H1 (cell line): Measurements from ENCODE around the gene HBS1L. TPM values are rescaled to one million over a fixed set of nuclear protein-coding genes. Genes with fewer than 3 reads are reported as not detected.

Experiments used
- CTCF ChIA-PET: fragments of 300-600 bp; sonication (Branson Sonifier 250); formaldehyde crosslinking; loops from one replicate; lab custom pipeline; 2021; ENCODE audit not compliant: partially characterized antibody; lab: Charles Lee
- POLR2A ChIA-PET: fragments of 300-600 bp; sonication (Branson Sonifier 250); formaldehyde crosslinking; loops from one replicate; lab custom pipeline; 2021; ENCODE audit warnings: inconsistent platforms; ENCODE audit not compliant: partially characterized antibody; lab: Charles Lee
- DNase-seq, 2 experiments: peaks; one replicate each; pipeline versions ENCODE4 v3.0.0 to v3.0.0-alpha.2; 2010 to 2022; ENCODE audit warnings: low spot score in 2 of 2, low read depth in 1 of 2, mixed read lengths in 1 of 2
- FAIRE-seq: peaks from 2 replicates; lab custom pipeline; 2011; peaks lifted over from hg19 to GRCh38; lab: Jason Lieb, UNC
- H2AFZ ChIP-seq: 2 replicates; pipeline ENCODE4 v1.8.1; 2012; ENCODE audit warnings: low read length, inconsistent platforms
- H2AK5ac ChIP-seq: 2 replicates; pipeline ENCODE4 v1.6.1; 2013; ENCODE audit warnings: low read depth, low read length
- H2BK120ac ChIP-seq: replicated peaks from 2 replicates; pipeline ENCODE3; 2013; ENCODE audit warnings: low read depth, low read length, inconsistent platforms
- H2BK12ac ChIP-seq: 2 replicates; pipeline ENCODE4 v1.6.1; 2013; ENCODE audit warnings: low read depth, low read length
- H2BK15ac ChIP-seq: 2 replicates; pipeline ENCODE4 v1.6.1; 2013; ENCODE audit warnings: low read length
- H2BK20ac ChIP-seq: 2 replicates; pipeline ENCODE4 v1.6.1; 2013; ENCODE audit warnings: low read length
- H2BK5ac ChIP-seq: 2 replicates; pipeline ENCODE4 v1.6.1; 2013; ENCODE audit warnings: low read depth, low read length
- H3K14ac ChIP-seq: 2 replicates; pipeline ENCODE4 v1.6.1; 2013; ENCODE audit warnings: inconsistent platforms; ENCODE audit not compliant: insufficient read length
- H3K18ac ChIP-seq: 2 replicates; pipeline ENCODE4 v1.6.1; 2013; ENCODE audit warnings: low read length; ENCODE audit errors: extremely low read depth
- H3K23ac ChIP-seq: 2 replicates; pipeline ENCODE4 v1.6.1; 2013; ENCODE audit warnings: inconsistent platforms; ENCODE audit not compliant: insufficient read length
- H3K23me2 ChIP-seq: 2 replicates; pipeline ENCODE4 v1.6.1; 2013; ENCODE audit warnings: low read depth, low read length
- H3K27ac ChIP-seq: 2 replicates; pipeline ENCODE4 v1.6.1; 2011; ENCODE audit warnings: low read depth, low read length, inconsistent platforms
- H3K27me3 ChIP-seq, 4 experiments: replicated peaks in 1 of 4; 1 replicate in 1 of 4; 2 replicates in 3 of 4; pipeline versions ENCODE4 v1.6.1 to v1.8.1; 2011 to 2013; ENCODE audit warnings: low read length in 3 of 4, mild to moderate bottlenecking in 3 of 4, inconsistent platforms in 2 of 4, mixed read lengths in 2 of 4, moderate library complexity in 1 of 4; ENCODE audit not compliant: control insufficient read depth in 3 of 4, insufficient read depth in 3 of 4; ENCODE audit errors: extremely low read depth in 1 of 4
- H3K36me3 ChIP-seq, 4 experiments: 2 replicates each; pipeline versions ENCODE4 v1.6.1 to v1.8.1; 2011 to 2013; ENCODE audit warnings: mild to moderate bottlenecking in 4 of 4, low read length in 3 of 4, moderate library complexity in 2 of 4, control low read depth in 1 of 4, inconsistent platforms in 1 of 4; ENCODE audit not compliant: insufficient read depth in 4 of 4, control insufficient read depth in 2 of 4
- H3K4ac ChIP-seq: replicated peaks from 2 replicates; pipeline ENCODE3; 2013; ENCODE audit warnings: low read length, low read depth, mixed read lengths, inconsistent platforms; ENCODE audit not compliant: insufficient read length
- H3K4me1 ChIP-seq, 4 experiments: replicated peaks in 1 of 4; 1 replicate in 1 of 4; 2 replicates in 3 of 4; pipeline versions ENCODE4 v1.6.1 to v1.8.1; 2011 to 2013; ENCODE audit warnings: low read length in 3 of 4, inconsistent platforms in 2 of 4, mixed read lengths in 1 of 4; ENCODE audit not compliant: insufficient read depth in 4 of 4, control insufficient read depth in 3 of 4
- H3K4me2 ChIP-seq, 2 experiments: 2 replicates each; pipeline versions ENCODE4 v1.6.1 to v1.8.1; 2011 to 2013; ENCODE audit warnings: low read depth in 2 of 2, low read length in 2 of 2, control low read depth in 1 of 2, inconsistent platforms in 1 of 2, mild to moderate bottlenecking in 1 of 2; ENCODE audit not compliant: insufficient read depth in 1 of 2
- H3K4me3 ChIP-seq, 4 experiments: fragments of 200-600, 300-600 bp in 1 of 4; sonication (generic), shearing (Covaris generic), sonication (Bioruptor Twin) in 1 of 4; 2 replicates each; pipeline versions ENCODE4 v1.5.1 to v1.8.1; 2011 to 2016; ENCODE audit warnings: low read length in 4 of 4, low read depth in 3 of 4, control low read depth in 2 of 4, inconsistent platforms in 2 of 4, mild to moderate bottlenecking in 2 of 4, mixed read lengths in 1 of 4, moderate library complexity in 1 of 4; ENCODE audit not compliant: insufficient read depth in 2 of 4; ENCODE audit errors: extremely low read depth in 1 of 4
- H3K56ac ChIP-seq: replicated peaks from 2 replicates; pipeline ENCODE3; 2013; ENCODE audit warnings: low read depth, mild to moderate bottlenecking, mixed read lengths, low read length, inconsistent platforms; ENCODE audit not compliant: insufficient read length
- H3K79me1 ChIP-seq: 2 replicates; pipeline ENCODE4 v1.6.1; 2013; ENCODE audit warnings: low read depth, low read length, control low read depth
- H3K79me2 ChIP-seq, 2 experiments: 2 replicates each; pipeline versions ENCODE4 v1.6.1 to v1.8.1; 2012 to 2013; ENCODE audit warnings: low read length in 2 of 2, mild to moderate bottlenecking in 2 of 2, inconsistent platforms in 1 of 2; ENCODE audit not compliant: insufficient read depth in 2 of 2, control insufficient read depth in 1 of 2
- H3K9ac ChIP-seq, 4 experiments: replicated peaks in 1 of 4; 1 replicate in 1 of 4; 2 replicates in 3 of 4; pipeline versions ENCODE4 v1.6.1 to v1.8.1; 2011 to 2013; ENCODE audit warnings: low read depth in 3 of 4, low read length in 3 of 4, control low read depth in 2 of 4, mild to moderate bottlenecking in 2 of 4, moderate library complexity in 2 of 4, inconsistent platforms in 1 of 4; ENCODE audit errors: extremely low read depth in 1 of 4
- H3K9me3 ChIP-seq, 2 experiments: 2 replicates each; pipeline versions ENCODE4 v1.6.1 to v1.8.1; 2012 to 2013; ENCODE audit warnings: mild to moderate bottlenecking in 2 of 2, moderate library complexity in 2 of 2, control low read depth in 1 of 2, inconsistent platforms in 1 of 2, low read depth in 1 of 2, low read length in 1 of 2, mixed read lengths in 1 of 2; ENCODE audit not compliant: insufficient read depth in 2 of 2
- H4K20me1 ChIP-seq, 2 experiments: replicated peaks in 1 of 2; 2 replicates each; pipeline versions ENCODE3 to v1.8.1; 2011 to 2013; ENCODE audit warnings: inconsistent platforms in 2 of 2, low read length in 2 of 2, mild to moderate bottlenecking in 1 of 2; ENCODE audit not compliant: insufficient read depth in 2 of 2, control insufficient read depth in 1 of 2
- H4K5ac ChIP-seq: 2 replicates; pipeline ENCODE4 v1.6.1; 2013; ENCODE audit warnings: low read length, low read depth, mixed read lengths, inconsistent platforms; ENCODE audit not compliant: insufficient read length
- H4K8ac ChIP-seq: 2 replicates; pipeline ENCODE4 v1.8.0; 2013; ENCODE audit warnings: mild to moderate bottlenecking, moderate library complexity, low read length, inconsistent platforms; ENCODE audit not compliant: insufficient read depth; ENCODE audit errors: extremely low read depth
- H4K91ac ChIP-seq: replicated peaks from 2 replicates; pipeline ENCODE3; 2013; ENCODE audit warnings: low read length, mixed read lengths, inconsistent platforms; ENCODE audit not compliant: insufficient read length
- CBX5 ChIP-seq: fragments of 300-800, 300-1000 bp; sonication (generic); IDR thresholded peaks from 2 replicates; pipeline ENCODE4 v1.7.1; 2016; ENCODE audit warnings: antibody characterized with exemption, low read length, low read depth
- MAFK ChIP-seq: IDR thresholded peaks from 2 replicates; pipeline ENCODE4 v1.6.1; 2012; ENCODE audit warnings: low read depth, mild to moderate bottlenecking, improper control_type of control experiment, low read length
- RFX5 ChIP-seq: IDR thresholded peaks from 2 replicates; pipeline ENCODE4 v1.6.1; 2011; ENCODE audit warnings: low read depth, low read length, improper control_type of control experiment, borderline replicate concordance
- SIN3A ChIP-seq, 2 experiments: IDR thresholded peaks in 1 of 2; conservative IDR thresholded peaks in 1 of 2; 2 replicates each; pipeline ENCODE4 v1.6.1; 2011 to 2012; ENCODE audit warnings: low read length in 2 of 2, improper control_type of control experiment in 1 of 2, low read depth in 1 of 2, mild to moderate bottlenecking in 1 of 2
- polyA plus RNA-seq, 7 experiments: library from polyadenylated mRNA; depleted of rRNA in 3 of 7; stranded (reverse) in 5 of 7; unstranded in 2 of 7; fragments of >200 nt in 5 of 7; fragments of 200-250 nt in 2 of 7; gene quantifications; 1 replicate in 5 of 7; 2 replicates in 1 of 7; 4 replicates in 1 of 7; pipeline versions ENCODE4 v1.2.1 to v1.2.3, GENCODE V29; 2011 to 2013; ENCODE audit warnings: missing spikeins in 2 of 7, mixed read lengths in 2 of 7
- total RNA-seq: library from RNA; stranded (reverse); fragmentation: NEBNext Ultra II Directional; extraction: Animal tissue kit (Norgen Biotek cat#: 25700); gene quantifications from 2 replicates; pipeline ENCODE4 v1.2.1, GENCODE V29; 2021

HBS1L gene
- total and polyA plus RNA-seq, 2 of the 8 experiments (the other 6 are each of a cell fraction or from before 2014, with no cell fraction given): 28.1 to 97.1 TPM

DNA sequence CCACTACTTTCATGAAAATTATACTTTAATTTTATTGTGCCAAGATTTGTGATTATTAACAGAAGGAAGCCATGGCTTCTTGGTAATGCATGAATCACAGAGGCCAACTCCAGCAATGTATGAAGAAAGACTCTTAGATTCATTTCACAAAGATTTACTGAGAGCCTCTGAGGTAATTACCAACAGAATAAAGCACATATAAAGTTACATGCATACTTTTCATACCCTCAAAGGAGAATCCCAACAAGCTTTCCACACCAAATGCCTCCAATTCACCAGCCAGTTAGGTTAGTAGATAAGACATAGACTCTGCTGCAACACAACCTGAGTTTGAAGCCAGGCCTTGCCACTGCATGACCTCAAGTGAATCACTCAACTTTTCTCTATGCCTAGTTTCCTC, 41.9 kb downstream of the HBS1L start:
- TF ChIP-seq SIN3A (conservative IDR thresholded peaks at IDR 0.05 in 1 of 2, IDR thresholded peaks at IDR 0.05 in 1 of 2; ENCODE audit: low read depth in 1 of 2, low read length in 2 of 2): no peak
- TF ChIP-seq MAFK: no peak
- no peak for TF ChIP-seq RFX5
- TF ChIP-seq CBX5: no peak
- no peak overlapping the region for H3K23ac ChIP-seq
- no peak overlapping the region for H3K56ac ChIP-seq
- no peak overlapping the region for H2BK5ac ChIP-seq
- H3K79me2 ChIP-seq: peaks cover 0 to 5% of the 10 kb centered on the region in 2 experiments; a peak in 2 of 4 replicates
- no peak overlapping the region for H4K5ac ChIP-seq
- H3K9me3 ChIP-seq: no peaks in the 10 kb centered on the region
- H3K4me1 ChIP-seq: no peaks in the 10 kb centered on the region
- H3K4me3 ChIP-seq: no peak overlapping the region
- H4K20me1 ChIP-seq: no peaks in the 10 kb centered on the region
- H3K36me3 ChIP-seq: no peaks in the 10 kb centered on the region
- H3K27me3 ChIP-seq: peaks cover 0 to 1% (median 0%) of the 10 kb centered on the region in 4 experiments; a peak in 1 of 7 replicates
- no peak overlapping the region for H3K27ac ChIP-seq
- FAIRE-seq (no peak), DNase-seq (no peak)
- no peak overlapping the region for H3K9ac ChIP-seq
- H3K4ac ChIP-seq: no peak overlapping the region
- no peaks in the 10 kb centered on the region for H3K79me1 ChIP-seq
- no peaks in the 10 kb centered on the region for H3K23me2 ChIP-seq
- no peak overlapping the region for H2AK5ac ChIP-seq
- H2BK15ac ChIP-seq: no peak overlapping the region
- no peak overlapping the region for H2BK120ac ChIP-seq
- H2AFZ ChIP-seq: no peak overlapping the region
- H4K8ac ChIP-seq: no peak overlapping the region
- ChIA-PET CTCF (interaction anchor here (1.0 kb wide), 1 partner anchor 14 kb away, joined by 3 read pairs; no protein-coding TSS in a partner anchor), POLR2A (interaction anchor here (0.8 kb wide), 1 partner anchor 52 kb away, joined by 3 read pairs; no protein-coding TSS in a partner anchor)
- H4K91ac ChIP-seq: no peak overlapping the region
- H3K18ac ChIP-seq: no peak overlapping the region
- no peak overlapping the region for H3K4me2 ChIP-seq
- H2BK20ac ChIP-seq: no peak overlapping the region
- no peak overlapping the region for H2BK12ac ChIP-seq
- no peak overlapping the region for H3K14ac ChIP-seq
